Measurements from ENCODE around the gene TP73.
"Not testable (repeated sequence)": the region's sequence is repeated elsewhere in the genome, so short reads cannot be mapped to it uniquely, and the experiment has no call there.

The TP73 gene

GRCh38 chr1:3618881-3619671 is 33.2 kb upstream of the TP73 start:
- DNase-seq (ENCODE audit: low read depth) = peak; percentile 51

GRCh38 chr1:3620708-3621107 is 31.6 kb upstream of the TP73 start:
- no peak for DNase-seq (ENCODE audit: low read depth)

GRCh38 chr1:3621151-3621671 is 31.1 kb upstream of the TP73 start:
- DNase-seq (ENCODE audit: low read depth) = not testable (repeated sequence)

GRCh38 chr1:3622102-3622501 is 30.2 kb upstream of the TP73 start:
- DNase-seq (ENCODE audit: low read depth) = not testable (repeated sequence)

- DNase-seq (ENCODE audit: low read depth) = no peak
These were observed 28.7 kb upstream of the TP73 start for GRCh38 chr1:3623441-3624199.

GRCh38 chr1:3624200-3625136 is 27.8 kb upstream of the TP73 start, which contains the start of gene TPRG1L:
TSS of gene TPRG1L (plus strand) at chr1:3625015. CDS start at chr1:3625073, 58 bp downstream.
- peak; percentile 90 for DNase-seq (ENCODE audit: low read depth)

GRCh38 chr1:3625151-3625907 is 27.0 kb upstream of the TP73 start:
- DNase-seq (ENCODE audit: low read depth) = no peak

GRCh38 chr1:3626025-3626424 is 26.3 kb upstream of the TP73 start:
- DNase-seq (ENCODE audit: low read depth) = no peak

- DNase-seq (ENCODE audit: low read depth) = no peak
These were observed 24.6 kb upstream of the TP73 start for GRCh38 chr1:3627515-3628253.

- DNase-seq (ENCODE audit: low read depth) = no peak
These were observed 23.9 kb upstream of the TP73 start for GRCh38 chr1:3628445-3628844.

- DNase-seq (ENCODE audit: low read depth) = no peak
These were observed 22.7 kb upstream of the TP73 start for GRCh38 chr1:3629561-3630160.

GRCh38 chr1:3630161-3630611 is 22.1 kb upstream of the TP73 start:
- no peak for DNase-seq (ENCODE audit: low read depth)

- DNase-seq (ENCODE audit: low read depth) = no peak
These were observed 21.4 kb upstream of the TP73 start for GRCh38 chr1:3630914-3631313.

- DNase-seq (ENCODE audit: low read depth) = no peak
These were observed 20.7 kb upstream of the TP73 start for GRCh38 chr1:3631320-3632260.

- DNase-seq (ENCODE audit: low read depth) = no peak
These were observed 20.0 kb upstream of the TP73 start for GRCh38 chr1:3632298-3632697.

GRCh38 chr1:3632716-3633343 is 19.5 kb upstream of the TP73 start:
- no peak for DNase-seq (ENCODE audit: low read depth)

GRCh38 chr1:3633344-3634058 is 18.8 kb upstream of the TP73 start:
- DNase-seq (ENCODE audit: low read depth) = no peak
